ENCODE data around the gene SIRT7. TPM values are rescaled to one million over a fixed set of nuclear protein-coding genes. Genes with fewer than 3 reads are reported as not detected.

SIRT7 gene
- total RNA-seq: 10 to 100 TPM; 29.3 to 31.8 TPM

GRCh38 chr17:81917565-81918332 lies at the start of gene SIRT7:
TSS of gene SIRT7 (minus strand) at chr17:81918176. CDS start at chr17:81918131, 45 bp downstream.
- Mint-ChIP-seq H3K4me1 (peaks cover 23% of the 10 kb centered on the region), H3K27ac (peak within 1 kb of the TSS; percentile 82), H3K9me3 (ENCODE audit: low read depth) (no peaks in the 10 kb centered on the region), H3K27me3 (no peaks in the 10 kb centered on the region), H3K36me3 (ENCODE audit: low read depth) (peaks cover 42% of the 10 kb centered on the region), H3K4me3 (peak within 1 kb of the TSS; percentile 85)
- ATAC-seq (peak; percentile 87), DNase-seq (peak; percentile 90)
- ChIA-PET CTCF (interaction anchor here (0.6 to 1.2 kb wide), 4 partner anchors 35 to 46 kb away, joined by 4 read pairs; no protein-coding TSS in a partner anchor), POLR2A (interaction anchor here (0.8 to 1.1 kb wide), 2 partner anchors 48 to 105 kb away, joined by 3 to 6 read pairs; partner anchors contain the start of gene CENPX)
- intact Hi-C loops (cut with DNase I, micrococcal nuclease): loop anchor here in 1 of 2 experiments (1.0 to 10.0 kb wide), 8 partner anchors 10 to 537 kb away; partner anchors contain the start of genes ALYREF, ANAPC11, ASPSCR1 and CYBC1

- ATAC-seq (no peak), DNase-seq (no peak)
- H3K4me1 Mint-ChIP-seq: peaks cover 15% of the 10 kb centered on the region
- no peak overlapping the region for H3K27ac Mint-ChIP-seq
- peak overlapping the region; percentile 60 for H3K4me3 Mint-ChIP-seq
- H3K9me3 Mint-ChIP-seq (ENCODE audit: low read depth): no peaks in the 10 kb centered on the region
- intact Hi-C loops (cut with DNase I, micrococcal nuclease): no loop called here
- CTCF ChIA-PET: interaction anchor here (0.8 to 1.0 kb wide), 4 partner anchors 13 to 288 kb away, joined by 3 to 5 read pairs (median 3); no protein-coding TSS in a partner anchor
- POLR2A ChIA-PET: no interaction called here
- H3K27me3 Mint-ChIP-seq: peaks cover 3% of the 10 kb centered on the region
- no peaks in the 10 kb centered on the region for H3K36me3 Mint-ChIP-seq (ENCODE audit: low read depth)
Measured at GRCh38 chr17:81967244-81967532, 49.2 kb upstream of the SIRT7 start.

GRCh38 chr17:81966343-81967243 lies 48.6 kb upstream of the SIRT7 start:
- intact Hi-C loops (cut with DNase I, micrococcal nuclease): no loop called here
- Mint-ChIP-seq H3K4me1 (peaks cover 15% of the 10 kb centered on the region), H3K27ac (no peak overlapping the region), H3K27me3 (peaks cover 3% of the 10 kb centered on the region), H3K36me3 (ENCODE audit: low read depth) (no peaks in the 10 kb centered on the region), H3K4me3 (no peak overlapping the region), H3K9me3 (ENCODE audit: low read depth) (no peaks in the 10 kb centered on the region)
- ATAC-seq: no peak
- ChIA-PET CTCF (interaction anchor here (0.8 kb wide), 1 partner anchor 287 kb away, joined by 3 read pairs; no protein-coding TSS in a partner anchor), POLR2A (no interaction called here)
- DNase-seq: no peak

- peaks cover 12% of the 10 kb centered on the region for H3K4me1 Mint-ChIP-seq
- H3K9me3 Mint-ChIP-seq (ENCODE audit: low read depth): no peaks in the 10 kb centered on the region
- H3K36me3 Mint-ChIP-seq (ENCODE audit: low read depth): no peaks in the 10 kb centered on the region
- H3K27me3 Mint-ChIP-seq: peaks cover 3% of the 10 kb centered on the region
- ChIA-PET CTCF (interaction anchor here (0.6 to 0.9 kb wide), 2 partner anchors 13 to 58 kb away, joined by 3 to 4 read pairs; no protein-coding TSS in a partner anchor), POLR2A (interaction anchor here (0.6 to 0.8 kb wide), 2 partner anchors 57 to 78 kb away, joined by 5 to 8 read pairs; no protein-coding TSS in a partner anchor)
- H3K4me3 Mint-ChIP-seq: no peak overlapping the region
- DNase-seq (no peak), ATAC-seq (no peak)
- H3K27ac Mint-ChIP-seq: no peak overlapping the region
- intact Hi-C loops (cut with DNase I, micrococcal nuclease): no loop called here
Measured at GRCh38 chr17:81964081-81964849, 46.3 kb upstream of the SIRT7 start.

- ChIA-PET CTCF (interaction anchor here (0.6 kb wide), 3 partner anchors 40 to 436 kb away, joined by 3 read pairs; no protein-coding TSS in a partner anchor), POLR2A (interaction anchor here (0.6 kb wide), 1 partner anchor 10 kb away, joined by 4 read pairs; no protein-coding TSS in a partner anchor)
- Mint-ChIP-seq H3K27me3 (peaks cover 11% of the 10 kb centered on the region), H3K4me3 (no peak overlapping the region), H3K36me3 (ENCODE audit: low read depth) (no peaks in the 10 kb centered on the region), H3K27ac (no peak overlapping the region), H3K9me3 (ENCODE audit: low read depth) (no peaks in the 10 kb centered on the region), H3K4me1 (no peaks in the 10 kb centered on the region)
- intact Hi-C loops (cut with DNase I, micrococcal nuclease): no loop called here
- DNase-seq: no peak
- no peak for ATAC-seq
Measured at GRCh38 chr17:81962499-81963441, 44.8 kb upstream of the SIRT7 start.

- ChIA-PET POLR2A (no interaction called here), CTCF (interaction anchor here (0.6 kb wide), 1 partner anchor 41 kb away, joined by 3 read pairs; no protein-coding TSS in a partner anchor)
- no peaks in the 10 kb centered on the region for H3K9me3 Mint-ChIP-seq (ENCODE audit: low read depth)
- DNase-seq (no peak), ATAC-seq (no peak)
- no peaks in the 10 kb centered on the region for H3K36me3 Mint-ChIP-seq (ENCODE audit: low read depth)
- no peak overlapping the region for H3K4me3 Mint-ChIP-seq
- no peaks in the 10 kb centered on the region for H3K4me1 Mint-ChIP-seq
- H3K27me3 Mint-ChIP-seq: peaks cover 11% of the 10 kb centered on the region
- intact Hi-C loops (cut with DNase I, micrococcal nuclease): loop anchor here in 1 of 2 experiments (2.0 kb wide), 1 partner anchor 193 kb away; no protein-coding TSS in a partner anchor
- no peak overlapping the region for H3K27ac Mint-ChIP-seq
Measured at GRCh38 chr17:81961521-81962498, 43.8 kb upstream of the SIRT7 start.

- peaks cover 11% of the 10 kb centered on the region for H3K27me3 Mint-ChIP-seq
- intact Hi-C loops (cut with DNase I, micrococcal nuclease): loop anchor here in 1 of 2 experiments (2.0 kb wide), 1 partner anchor 194 kb away; no protein-coding TSS in a partner anchor
- ATAC-seq: no peak
Measured at GRCh38 chr17:81961087-81961511, 43.1 kb upstream of the SIRT7 start, which contains the start of gene NOTUM. TSS of gene NOTUM (minus strand) at chr17:81961187. CDS start at chr17:81960909, 278 bp downstream.

GRCh38 chr17:81960130-81960958 lies 42.4 kb upstream of the SIRT7 start:
- CTCF ChIA-PET: interaction anchor here (0.5 to 2.3 kb wide), 18 partner anchors 10 to 486 kb away, joined by 3 to 54 read pairs (median 3); partner anchors contain the start of genes CENPX and LRRC45
- Mint-ChIP-seq H3K27ac (no peak overlapping the region), H3K36me3 (ENCODE audit: low read depth) (no peaks in the 10 kb centered on the region), H3K4me1 (no peaks in the 10 kb centered on the region), H3K9me3 (ENCODE audit: low read depth) (no peaks in the 10 kb centered on the region), H3K4me3 (no peak overlapping the region), H3K27me3 (peaks cover 11% of the 10 kb centered on the region)
- POLR2A ChIA-PET: interaction anchor here (1.1 kb wide), 1 partner anchor 61 kb away, joined by 3 read pairs; no protein-coding TSS in a partner anchor
- peak; percentile 45 for DNase-seq
- no peak for ATAC-seq
- intact Hi-C loops (cut with DNase I, micrococcal nuclease): loop anchor here in 1 of 2 experiments (2.0 kb wide), 1 partner anchor 194 kb away; no protein-coding TSS in a partner anchor

More at GRCh38 chr17:81961087-81961511, 43.1 kb upstream of the SIRT7 start, which contains the start of gene NOTUM:
- Mint-ChIP-seq H3K9me3 (ENCODE audit: low read depth) (no peaks in the 10 kb centered on the region), H3K36me3 (ENCODE audit: low read depth) (no peaks in the 10 kb centered on the region), H3K4me3 (no peak within 1 kb of the TSS), H3K4me1 (no peaks in the 10 kb centered on the region), H3K27ac (no peak within 1 kb of the TSS)
- DNase-seq: no peak
- POLR2A ChIA-PET: no interaction called here
- CTCF ChIA-PET: interaction anchor here (0.5 to 2.3 kb wide), 3 partner anchors 23 to 61 kb away, joined by 3 to 54 read pairs (median 8); partner anchors contain the start of genes CENPX and LRRC45

All from activated CD4-positive, alpha-beta T cell treated with anti-CD3 and anti-CD28 coated beads for 36 hours (primary cell).